Mammary epithelial cell (primary cell): Measurements from ENCODE around the gene SCN1B.

ENCODE experiments used
- EZH2 ChIP-seq: IDR thresholded peaks from 2 replicates; pipeline ENCODE4 v1.6.1; 2012; ENCODE audit warnings: low read length, inconsistent platforms, borderline replicate concordance
- TF ChIP-seq, protein P1 (sequence below), 2 donors: IDR thresholded peaks in 1 of 2; conservative IDR thresholded peaks in 1 of 2; 2 replicates each; pipeline ENCODE4 v1.5.1; 2011 to 2012; ENCODE audit warnings: inconsistent platforms in 2 of 2, low read length in 2 of 2, mild to moderate bottlenecking in 2 of 2, control low read depth in 1 of 2, low read depth in 1 of 2; ENCODE audit not compliant: insufficient read depth in 1 of 2; ENCODE audit errors: extremely low read depth in 1 of 2

- TF ChIP-seq, protein P1, sequence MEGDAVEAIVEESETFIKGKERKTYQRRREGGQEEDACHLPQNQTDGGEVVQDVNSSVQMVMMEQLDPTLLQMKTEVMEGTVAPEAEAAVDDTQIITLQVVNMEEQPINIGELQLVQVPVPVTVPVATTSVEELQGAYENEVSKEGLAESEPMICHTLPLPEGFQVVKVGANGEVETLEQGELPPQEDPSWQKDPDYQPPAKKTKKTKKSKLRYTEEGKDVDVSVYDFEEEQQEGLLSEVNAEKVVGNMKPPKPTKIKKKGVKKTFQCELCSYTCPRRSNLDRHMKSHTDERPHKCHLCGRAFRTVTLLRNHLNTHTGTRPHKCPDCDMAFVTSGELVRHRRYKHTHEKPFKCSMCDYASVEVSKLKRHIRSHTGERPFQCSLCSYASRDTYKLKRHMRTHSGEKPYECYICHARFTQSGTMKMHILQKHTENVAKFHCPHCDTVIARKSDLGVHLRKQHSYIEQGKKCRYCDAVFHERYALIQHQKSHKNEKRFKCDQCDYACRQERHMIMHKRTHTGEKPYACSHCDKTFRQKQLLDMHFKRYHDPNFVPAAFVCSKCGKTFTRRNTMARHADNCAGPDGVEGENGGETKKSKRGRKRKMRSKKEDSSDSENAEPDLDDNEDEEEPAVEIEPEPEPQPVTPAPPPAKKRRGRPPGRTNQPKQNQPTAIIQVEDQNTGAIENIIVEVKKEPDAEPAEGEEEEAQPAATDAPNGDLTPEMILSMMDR (conservative IDR thresholded peaks at IDR 0.05 in 1 of 2, IDR thresholded peaks at IDR 0.05 in 1 of 2; ENCODE audit: extremely low read depth in 1 of 2, insufficient read depth in 1 of 2, low read depth in 1 of 2, low read length in 2 of 2) = peak; percentile 31 to 50
- no peak for TF ChIP-seq EZH2
Measured at GRCh38 chr19:35055715-35056179, 25.5 kb downstream of the SCN1B start.
